CD4-positive, CD25-positive, alpha-beta regulatory T cell (primary cell): ENCODE results near the gene WDR27. TPM values are rescaled to one million over a fixed set of nuclear protein-coding genes. Genes with fewer than 3 reads are reported as not detected.
A peak's percentile ranks its signal among the peaks of the same experiment; 100 is the strongest.

ENCODE experiments used
- ATAC-seq, 2 donors: fragments of 150-1000 bp; cut with Tn5 transposase; one replicate each; pipeline ENCODE4 v1.10.0; 2021; ENCODE audit warnings: low read depth in 2 of 2, moderate number of reproducible peaks in 2 of 2, moderate library complexity in 1 of 2
- DNase-seq, 3 donors: peaks; one replicate each; pipeline versions ENCODE4 v3.0.0 to v3.0.0-alpha.2; 2012 to 2022; ENCODE audit warnings: mixed read lengths in 1 of 3
- H3K27ac ChIP-seq: one replicate; pipeline ENCODE4 v1.7.0; 2013; ENCODE audit warnings: mild to moderate bottlenecking, low read length; ENCODE audit not compliant: insufficient read depth, poor library complexity, severe bottlenecking
- H3K27me3 ChIP-seq: one replicate; pipeline ENCODE4 v1.7.0; 2013; ENCODE audit warnings: low read length; ENCODE audit not compliant: control insufficient read depth, insufficient read depth
- H3K36me3 ChIP-seq: one replicate; pipeline ENCODE4 v1.7.0; 2013; ENCODE audit warnings: mild to moderate bottlenecking, low read length, moderate library complexity; ENCODE audit not compliant: control insufficient read depth, insufficient read depth
- H3K4me1 ChIP-seq: 2 replicates; pipeline ENCODE4 v1.7.0; 2013; ENCODE audit warnings: mild to moderate bottlenecking, low read length; ENCODE audit not compliant: insufficient read depth, control insufficient read depth, poor library complexity, severe bottlenecking
- H3K4me3 ChIP-seq: one replicate; pipeline ENCODE4 v1.7.0; 2013; ENCODE audit warnings: low read depth, mild to moderate bottlenecking, low read length, moderate library complexity
- H3K9me3 ChIP-seq, 2 experiments: 1 replicate in 1 of 2; 2 replicates in 1 of 2; pipeline ENCODE4 v1.7.0; 2013; ENCODE audit warnings: low read length in 2 of 2, mild to moderate bottlenecking in 1 of 2, moderate library complexity in 1 of 2; ENCODE audit not compliant: control insufficient read depth in 2 of 2
- H3K27ac Mint-ChIP-seq, 3 donors: one replicate each; pipeline ENCODE4 v1.8.0; 2020 to 2022; ENCODE audit warnings: mild to moderate bottlenecking in 3 of 3, mixed read lengths in 3 of 3, moderate library complexity in 2 of 3
- H3K27me3 Mint-ChIP-seq: one replicate; pipeline ENCODE4 v1.8.0; 2022; ENCODE audit warnings: mild to moderate bottlenecking, mixed read lengths
- H3K36me3 Mint-ChIP-seq: one replicate; pipeline ENCODE4 v1.8.0; 2020; ENCODE audit warnings: mixed read lengths
- H3K4me1 Mint-ChIP-seq, 4 donors: one replicate each; pipeline ENCODE4 v1.8.0; 2020 to 2022; ENCODE audit warnings: mixed read lengths in 4 of 4, mild to moderate bottlenecking in 1 of 4
- H3K4me3 Mint-ChIP-seq, 4 donors: one replicate each; pipeline ENCODE4 v1.8.0; 2020 to 2022; ENCODE audit warnings: mild to moderate bottlenecking in 4 of 4, mixed read lengths in 4 of 4, moderate library complexity in 3 of 4
- H3K9me3 Mint-ChIP-seq, 7 donors: one replicate each; pipeline ENCODE4 v1.8.0; 2020 to 2022; ENCODE audit warnings: mixed read lengths in 7 of 7, mild to moderate bottlenecking in 3 of 7, moderate library complexity in 2 of 7
- polyA plus RNA-seq, 4 donors: library from polyadenylated mRNA; unstranded; fragments of 300-500 nt; fragmentation: Illumina TruSeq; gene quantifications; one replicate each; pipeline ENCODE4 v1.2.3, GENCODE V29; 2021
- total RNA-seq: library from RNA; stranded (reverse); gene quantifications from one replicate; pipeline ENCODE4 v1.2.3, GENCODE V29; 2022

WDR27 gene
- total and polyA plus RNA-seq, 5 donors from 2014 or later, result 3.7 to 30.7 (median 5.1) TPM

GRCh38 chr6:169689287-169689686 is 12.5 kb downstream of the WDR27 start:
- no peaks in the 10 kb centered on the region for H3K27me3 Mint-ChIP-seq
- H3K9me3 ChIP-seq, result peaks cover 9 to 10% of the 10 kb centered on the region in 2 experiments

DNA sequence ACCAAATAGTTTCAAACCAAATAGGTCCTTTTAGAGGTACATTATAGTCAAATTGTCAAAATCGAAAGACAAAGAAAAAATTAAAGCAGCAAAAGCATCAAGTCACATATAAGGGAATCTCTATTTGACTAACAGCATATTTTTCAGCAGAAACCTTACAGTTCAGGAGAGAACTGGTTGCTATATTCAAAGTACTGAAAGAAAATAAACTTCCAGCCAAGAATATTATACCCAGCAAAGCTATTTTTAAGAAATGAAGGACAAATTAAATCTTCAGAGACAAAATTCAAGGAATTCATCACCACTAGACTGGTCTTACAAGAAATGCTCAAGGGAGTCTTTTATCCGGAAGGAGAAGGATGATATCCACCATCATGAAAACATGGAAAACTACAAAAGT is 16.0 kb downstream of the WDR27 start:
- peaks cover 9 to 10% of the 10 kb centered on the region in 2 experiments for H3K9me3 ChIP-seq
- H3K27me3 ChIP-seq, result no peaks in the 10 kb centered on the region
- no peaks in the 10 kb centered on the region for H3K4me1 ChIP-seq
- ATAC-seq (no peak), DNase-seq (no peak)
- H3K36me3 ChIP-seq, result peaks cover 17% of the 10 kb centered on the region
- Mint-ChIP-seq H3K27me3 (no peaks in the 10 kb centered on the region), H3K9me3 (peaks cover 0 to 27% (median 10%) of the 10 kb centered on the region in 7 donors), H3K4me1 (peaks cover 0 to 10% (median 9%) of the 10 kb centered on the region in 4 donors), H3K36me3 (peaks cover 74% of the 10 kb centered on the region), H3K4me3 (no peak overlapping the region), H3K27ac (no peak overlapping the region)
- no peak overlapping the region for H3K4me3 ChIP-seq
- no peak overlapping the region for H3K27ac ChIP-seq

More at GRCh38 chr6:169689287-169689686, 12.5 kb downstream of the WDR27 start:
- Mint-ChIP-seq H3K9me3 (peaks cover 0 to 29% (median 11%) of the 10 kb centered on the region in 7 donors), H3K4me3 (no peak overlapping the region), H3K36me3 (peaks cover 60% of the 10 kb centered on the region), H3K27ac (no peak overlapping the region), H3K4me1 (peaks cover 0 to 13% (median 6%) of the 10 kb centered on the region in 4 donors)
- no peak for ATAC-seq
- Histone ChIP-seq H3K4me3 (no peak overlapping the region), H3K27me3 (no peaks in the 10 kb centered on the region), H3K4me1 (no peaks in the 10 kb centered on the region), H3K27ac (no peak overlapping the region), H3K36me3 (peaks cover 14% of the 10 kb centered on the region)
- DNase-seq, result no peak

DNA sequence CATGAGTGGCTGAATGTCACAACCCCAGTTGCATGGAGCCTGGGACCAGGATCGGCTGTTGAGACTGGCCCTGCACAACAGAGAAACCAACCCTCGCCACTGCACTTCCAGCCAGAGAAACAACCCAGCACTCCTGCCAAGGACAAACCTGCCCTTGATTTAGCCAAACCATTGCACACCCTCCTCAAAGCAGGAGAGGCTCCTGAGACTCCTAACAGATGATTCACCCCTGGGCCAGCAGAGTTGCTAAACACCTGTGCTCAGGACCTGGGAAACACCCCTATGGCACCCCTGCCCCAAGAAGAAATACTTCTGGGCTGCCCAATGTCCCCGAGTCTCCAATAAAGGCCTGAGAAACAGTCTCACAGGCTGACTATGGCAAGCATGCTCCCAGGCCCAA is 17.8 kb downstream of the WDR27 start:
- peaks cover 82% of the 10 kb centered on the region for H3K36me3 Mint-ChIP-seq
- H3K4me3 ChIP-seq, result no peak overlapping the region
- ATAC-seq, result no peak
- H3K27me3 Mint-ChIP-seq, result no peaks in the 10 kb centered on the region
- H3K4me1 ChIP-seq, result no peaks in the 10 kb centered on the region
- peaks cover 9 to 10% of the 10 kb centered on the region in 2 experiments for H3K9me3 ChIP-seq
- no peak overlapping the region for H3K27ac Mint-ChIP-seq
- H3K4me1 Mint-ChIP-seq, result peaks cover 0 to 16% (median 4%) of the 10 kb centered on the region in 4 donors
- no peaks in the 10 kb centered on the region for H3K27me3 ChIP-seq
- H3K9me3 Mint-ChIP-seq, result peaks cover 4 to 32% (median 10%) of the 10 kb centered on the region in 7 donors
- H3K4me3 Mint-ChIP-seq, result no peak overlapping the region
- no peak overlapping the region for H3K27ac ChIP-seq
- DNase-seq, result no peak
- peaks cover 17% of the 10 kb centered on the region for H3K36me3 ChIP-seq

- peaks cover 0 to 9% (median 3%) of the 10 kb centered on the region in 7 donors for H3K9me3 Mint-ChIP-seq
- ATAC-seq, result no peak
- no peaks in the 10 kb centered on the region for H3K27me3 Mint-ChIP-seq
- Histone ChIP-seq H3K4me3 (no peak overlapping the region), H3K4me1 (no peaks in the 10 kb centered on the region), H3K27me3 (no peaks in the 10 kb centered on the region), H3K36me3 (peaks cover 3% of the 10 kb centered on the region), H3K9me3 (no peaks in the 10 kb centered on the region), H3K27ac (no peak overlapping the region)
- DNase-seq, result no peak
- H3K27ac Mint-ChIP-seq, result no peak overlapping the region
- H3K4me1 Mint-ChIP-seq, result peaks cover 0 to 16% (median 0%) of the 10 kb centered on the region in 4 donors
- peaks cover 62% of the 10 kb centered on the region for H3K36me3 Mint-ChIP-seq
- H3K4me3 Mint-ChIP-seq, result no peak overlapping the region
These were observed 23.5 kb downstream of the WDR27 start for GRCh38 chr6:169678342-169678741.

DNA sequence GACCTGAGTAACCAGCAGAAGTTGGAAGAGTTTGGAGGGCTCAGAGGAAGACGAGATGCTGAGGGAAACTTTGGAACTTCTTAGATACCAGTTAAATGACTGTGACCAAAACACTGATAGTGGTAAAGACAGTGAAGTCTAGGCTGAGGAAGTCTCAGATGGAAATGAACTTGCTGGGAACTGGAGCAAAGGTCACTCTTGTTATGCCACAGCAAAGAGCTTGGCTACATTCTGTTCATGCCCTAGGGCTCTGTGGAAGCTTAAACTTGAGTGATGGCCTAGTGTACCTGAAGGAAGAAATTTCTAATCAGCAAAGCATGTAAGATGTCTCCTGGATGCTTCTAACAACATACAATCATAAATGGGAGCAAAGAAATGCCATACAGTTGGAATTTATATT is 24.7 kb downstream of the WDR27 start:
- ATAC-seq (no peak), DNase-seq (no peak)
- Histone ChIP-seq H3K4me1 (no peaks in the 10 kb centered on the region), H3K4me3 (no peak overlapping the region), H3K9me3 (no peaks in the 10 kb centered on the region), H3K27ac (no peak overlapping the region), H3K36me3 (peaks cover 1% of the 10 kb centered on the region), H3K27me3 (no peaks in the 10 kb centered on the region)
- Mint-ChIP-seq H3K4me3 (no peak overlapping the region), H3K27me3 (no peaks in the 10 kb centered on the region), H3K9me3 (peaks cover 0 to 9% (median 2%) of the 10 kb centered on the region in 7 donors), H3K36me3 (peaks cover 58% of the 10 kb centered on the region), H3K4me1 (peaks cover 0 to 10% (median 0%) of the 10 kb centered on the region in 4 donors), H3K27ac (no peak overlapping the region)

DNA sequence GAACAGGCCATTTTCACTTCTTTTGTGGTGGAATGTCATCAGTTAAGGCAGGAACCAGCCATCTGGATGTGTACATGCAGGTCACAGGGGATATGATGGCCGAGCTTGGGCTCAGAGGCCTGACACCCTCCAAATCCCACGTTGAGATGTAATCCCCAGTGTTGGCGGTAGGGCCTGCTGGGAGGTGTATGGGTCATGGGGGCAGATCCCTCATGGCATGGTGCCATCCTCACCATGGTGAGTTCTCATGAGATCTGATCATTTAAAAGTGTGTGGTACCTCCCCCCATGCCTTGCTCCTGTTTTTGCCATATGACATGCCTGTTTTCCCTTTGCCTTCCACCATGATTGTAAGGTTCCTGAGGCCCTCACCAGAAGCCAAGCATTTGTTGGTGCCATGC is 26.8 kb downstream of the WDR27 start:
- Histone ChIP-seq H3K4me3 (no peak overlapping the region), H3K27ac (no peak overlapping the region), H3K4me1 (no peaks in the 10 kb centered on the region), H3K27me3 (no peaks in the 10 kb centered on the region), H3K9me3 (no peaks in the 10 kb centered on the region), H3K36me3 (peaks cover 6% of the 10 kb centered on the region)
- Mint-ChIP-seq H3K9me3 (peaks cover 0 to 4% (median 0%) of the 10 kb centered on the region in 7 donors), H3K27ac (no peak overlapping the region), H3K4me3 (no peak overlapping the region), H3K4me1 (peaks cover 0 to 10% (median under 1%) of the 10 kb centered on the region in 4 donors), H3K27me3 (no peaks in the 10 kb centered on the region), H3K36me3 (peaks cover 51% of the 10 kb centered on the region)
- DNase-seq (no peak), ATAC-seq (no peak)

DNA sequence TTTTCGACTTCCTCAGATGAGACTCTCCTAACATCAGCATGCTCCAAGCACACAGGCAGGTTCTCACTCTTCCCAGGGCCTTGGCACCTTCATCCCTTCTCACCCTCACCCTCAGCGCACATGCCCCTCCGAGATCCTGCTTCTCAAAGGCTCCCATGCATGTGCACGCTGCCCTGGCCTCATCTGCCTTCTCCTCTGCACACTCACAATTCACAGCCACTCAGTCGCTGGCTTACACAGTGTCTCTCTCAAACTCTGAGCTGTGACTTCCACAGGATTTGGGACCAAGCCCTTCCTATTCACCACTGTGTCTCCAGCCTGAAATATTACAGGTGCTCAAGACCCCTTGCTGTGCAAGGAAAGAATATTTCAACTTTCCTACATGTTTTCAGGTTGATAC is 30.3 kb downstream of the WDR27 start:
- H3K36me3 Mint-ChIP-seq, result peaks cover 44% of the 10 kb centered on the region
- no peak for ATAC-seq

GRCh38 chr6:169669889-169670288 is 31.9 kb downstream of the WDR27 start:
- DNase-seq, result no peak
- Histone ChIP-seq H3K9me3 (no peaks in the 10 kb centered on the region), H3K27ac (no peak overlapping the region), H3K27me3 (no peaks in the 10 kb centered on the region), H3K4me3 (no peak overlapping the region), H3K4me1 (no peaks in the 10 kb centered on the region), H3K36me3 (peaks cover 16% of the 10 kb centered on the region)
- H3K27ac Mint-ChIP-seq, result no peak overlapping the region
- peaks cover 0 to 2% (median 0%) of the 10 kb centered on the region in 7 donors for H3K9me3 Mint-ChIP-seq
- no peaks in the 10 kb centered on the region for H3K27me3 Mint-ChIP-seq
- H3K4me3 Mint-ChIP-seq, result no peak overlapping the region
- H3K36me3 Mint-ChIP-seq, result peaks cover 46% of the 10 kb centered on the region
- no peak for ATAC-seq
- peaks cover 0 to 8% (median 3%) of the 10 kb centered on the region in 4 donors for H3K4me1 Mint-ChIP-seq

More for the DNA sequence above, 30.3 kb downstream of the WDR27 start:
- DNase-seq, result no peak
- H3K4me3 ChIP-seq, result no peak overlapping the region
- no peaks in the 10 kb centered on the region for H3K4me1 ChIP-seq
- H3K4me1 Mint-ChIP-seq, result peaks cover 0 to 8% (median 3%) of the 10 kb centered on the region in 4 donors
- H3K9me3 Mint-ChIP-seq, result peaks cover 0 to 2% (median 0%) of the 10 kb centered on the region in 7 donors
- no peaks in the 10 kb centered on the region for H3K27me3 Mint-ChIP-seq
- no peaks in the 10 kb centered on the region for H3K9me3 ChIP-seq
- no peaks in the 10 kb centered on the region for H3K27me3 ChIP-seq
- peak overlapping the region in 1 of 3 donors; percentile 21 for H3K27ac Mint-ChIP-seq
- no peak overlapping the region for H3K4me3 Mint-ChIP-seq
- peaks cover 12% of the 10 kb centered on the region for H3K36me3 ChIP-seq
- no peak overlapping the region for H3K27ac ChIP-seq
